ENCODE results near the gene DAO. TPM values are rescaled to one million over a fixed set of nuclear protein-coding genes. Genes with fewer than 3 reads are reported as not detected.
"Not testable (repeated sequence)": the region's sequence is repeated elsewhere in the genome, so short reads cannot be mapped to it uniquely, and the experiment has no call there.

The DAO gene
- total RNA-seq, 4 donors from 2014 or later: not detected

- intact Hi-C loops (cut with DNase I; ENCODE audit: low total_unique reads): no loop called here
- Histone ChIP-seq H3K4me1 (peaks cover 58 to 68% of the 10 kb centered on the region in 2 donors), H3K4me3 (no peak overlapping the region), H3K27me3 (no peaks in the 10 kb centered on the region), H3K27ac (peak overlapping the region; percentile 86 to 98 (median 94)), H3K9me3 (no peaks in the 10 kb centered on the region), H3K36me3 (no peaks in the 10 kb centered on the region)
- ATAC-seq (no peak), DNase-seq (no peak)
- TF ChIP-seq POLR2A (IDR thresholded peaks at IDR 0.05) (no peak), CTCF (IDR thresholded peaks at IDR 0.05 in 4 of 5, conservative IDR thresholded peaks at IDR 0.05 in 1 of 5) (no peak)
- in situ Hi-C loops (cut with MboI; ENCODE audit: low sequenced_read_pairs in 4 of 4): no loop called here
Measured at GRCh38 chr12:108840605-108841332, 39.1 kb upstream of the DAO start.

GRCh38 chr12:108841825-108842224 lies 38.1 kb upstream of the DAO start:
- in situ Hi-C loops (cut with MboI; ENCODE audit: low sequenced_read_pairs in 4 of 4); H3K36me3 ChIP-seq; H3K4me3 ChIP-seq; H3K9me3 ChIP-seq; H3K27me3 ChIP-seq; ATAC-seq; DNase-seq; intact Hi-C loops (cut with DNase I; ENCODE audit: low total_unique reads): not testable (repeated sequence)
- Histone ChIP-seq H3K27ac (peak overlapping the region in 3 of 4 donors; percentile 0 to 98 (median 71)), H3K4me1 (peaks cover 61 to 70% of the 10 kb centered on the region in 2 donors)

- in situ Hi-C loops (cut with MboI; ENCODE audit: low sequenced_read_pairs in 4 of 4) (no loop called here), intact Hi-C loops (cut with DNase I; ENCODE audit: low total_unique reads) (no loop called here)
- DNase-seq: no peak
- Histone ChIP-seq H3K27ac (peak overlapping the region; percentile 57 to 98 (median 68)), H3K27me3 (no peaks in the 10 kb centered on the region), H3K4me3 (no peak overlapping the region), H3K4me1 (peaks cover 61 to 70% of the 10 kb centered on the region in 2 donors), H3K9me3 (no peaks in the 10 kb centered on the region), H3K36me3 (peaks cover 0 to 6% of the 10 kb centered on the region in 2 donors)
- ATAC-seq: no peak
- TF ChIP-seq CTCF (IDR thresholded peaks at IDR 0.05 in 4 of 5, conservative IDR thresholded peaks at IDR 0.05 in 1 of 5): no peak
- no peak for TF ChIP-seq POLR2A (IDR thresholded peaks at IDR 0.05)
Measured at GRCh38 chr12:108842361-108842760, 37.5 kb upstream of the DAO start.

- peaks cover 0 to 14% of the 10 kb centered on the region in 2 donors for H3K36me3 ChIP-seq
- TF ChIP-seq POLR2A (IDR thresholded peaks at IDR 0.05) (no peak), CTCF (IDR thresholded peaks at IDR 0.05 in 4 of 5, conservative IDR thresholded peaks at IDR 0.05 in 1 of 5) (no peak)
- DNase-seq (no peak), ATAC-seq (no peak)
- H3K9me3 ChIP-seq: no peaks in the 10 kb centered on the region
- no peak overlapping the region for H3K4me3 ChIP-seq
- intact Hi-C loops (cut with DNase I; ENCODE audit: low total_unique reads): no loop called here
- H3K4me1 ChIP-seq: peaks cover 60 to 70% of the 10 kb centered on the region in 2 donors
- in situ Hi-C loops (cut with MboI; ENCODE audit: low sequenced_read_pairs in 4 of 4): no loop called here
- H3K27ac ChIP-seq: peak overlapping the region; percentile 57 to 98 (median 68)
- no peaks in the 10 kb centered on the region for H3K27me3 ChIP-seq
Measured at GRCh38 chr12:108843187-108843586, 36.7 kb upstream of the DAO start.

GRCh38 chr12:108845696-108846095 lies 34.2 kb upstream of the DAO start:
- Histone ChIP-seq H3K9me3 (no peaks in the 10 kb centered on the region), H3K27me3 (no peaks in the 10 kb centered on the region), H3K27ac (peak overlapping the region; percentile 76 to 98 (median 90)), H3K4me1 (peaks cover 58 to 60% of the 10 kb centered on the region in 2 donors), H3K4me3 (no peak overlapping the region), H3K36me3 (peaks cover 0 to 16% of the 10 kb centered on the region in 2 donors)
- intact Hi-C loops (cut with DNase I; ENCODE audit: low total_unique reads): loop anchor here (2.0 kb wide), 1 partner anchor 73 kb away; no protein-coding TSS in a partner anchor
- no peak for DNase-seq
- in situ Hi-C loops (cut with MboI; ENCODE audit: low sequenced_read_pairs in 4 of 4): no loop called here
- no peak for TF ChIP-seq CTCF (IDR thresholded peaks at IDR 0.05 in 4 of 5, conservative IDR thresholded peaks at IDR 0.05 in 1 of 5)
- no peak for TF ChIP-seq POLR2A (IDR thresholded peaks at IDR 0.05)
- no peak for ATAC-seq
